T-cell (primary cell): ENCODE data around the gene MACO1. TPM values are rescaled to one million over a fixed set of nuclear protein-coding genes. Genes with fewer than 3 reads are reported as not detected.
A peak's percentile ranks its signal among the peaks of the same experiment; 100 is the strongest.
"Not testable (repeated sequence)": the region's sequence is repeated elsewhere in the genome, so short reads cannot be mapped to it uniquely, and the experiment has no call there.

Source experiments
- ATAC-seq, 4 experiments: fragments of 200-7000 bp in 3 of 4; fragments of 150-1000 bp in 1 of 4; cut with Tn5 transposase; replicated peaks in 1 of 4; 1 replicate in 3 of 4; 2 replicates in 1 of 4; pipeline ENCODE4 v1.10.0; 2021; ENCODE audit warnings: moderate library complexity in 3 of 4, mild to moderate bottlenecking in 2 of 4, moderate number of reproducible peaks in 1 of 4
- CTCF ChIA-PET, 2 donors: fragments of 300-600 bp; sonication (Branson Sonifier 250); formaldehyde crosslinking; loops; one replicate each; lab custom pipeline; 2022; ENCODE audit warnings: antibody characterized with exemption in 2 of 2; lab: Charles Lee
- POLR2A ChIA-PET, 2 donors: fragments of 300-600 bp; sonication (Branson Sonifier 250); formaldehyde crosslinking; loops; one replicate each; lab custom pipeline; 2022; ENCODE audit warnings: antibody characterized with exemption in 2 of 2; lab: Charles Lee
- DNase-seq, 35 experiments: peaks; one replicate each; pipeline versions ENCODE4 v3.0.0 to v3.0.0-alpha.2; 2013 to 2023
- H3K27ac ChIP-seq: one replicate; pipeline ENCODE4 v1.5.1; 2013; ENCODE audit warnings: low read length
- H3K27me3 ChIP-seq, 2 experiments: replicated peaks in 1 of 2; 1 replicate in 1 of 2; 2 replicates in 1 of 2; pipeline versions ENCODE4 v1.6.1 to v1.7.0; 2013; ENCODE audit warnings: low read length in 1 of 2, mixed read lengths in 1 of 2; ENCODE audit not compliant: control insufficient read depth in 2 of 2, insufficient read depth in 2 of 2; ENCODE audit errors: extremely low read depth in 1 of 2
- H3K36me3 ChIP-seq, 2 donors: 1 replicate in 1 of 2; 2 replicates in 1 of 2; pipeline versions ENCODE4 v1.6.1 to v1.7.0; 2013; ENCODE audit warnings: low read length in 1 of 2; ENCODE audit not compliant: control insufficient read depth in 2 of 2, insufficient read depth in 1 of 2; ENCODE audit errors: extremely low read depth in 1 of 2
- H3K4me1 ChIP-seq, 2 experiments: 1 replicate in 1 of 2; 2 replicates in 1 of 2; pipeline versions ENCODE4 v1.6.1 to v1.7.0; 2013; ENCODE audit warnings: low read length in 2 of 2, mixed read lengths in 1 of 2; ENCODE audit not compliant: insufficient read depth in 2 of 2, control insufficient read depth in 1 of 2; ENCODE audit errors: extremely low read depth in 1 of 2
- H3K4me3 ChIP-seq, 2 donors: 1 replicate in 1 of 2; 2 replicates in 1 of 2; pipeline versions ENCODE4 v1.5.1 to v1.7.0; 2013; ENCODE audit warnings: mild to moderate bottlenecking in 2 of 2, low read length in 1 of 2, moderate library complexity in 1 of 2; ENCODE audit not compliant: control insufficient read depth in 1 of 2; ENCODE audit errors: extremely low read depth in 1 of 2
- H3K9me3 ChIP-seq: 2 replicates; pipeline ENCODE4 v1.7.0; 2013
- H3K27ac Mint-ChIP-seq, 2 donors: one replicate each; pipeline ENCODE4 v1.8.0; 2020 to 2021; ENCODE audit warnings: mild to moderate bottlenecking in 2 of 2, mixed read lengths in 2 of 2
- H3K27me3 Mint-ChIP-seq, 2 donors: one replicate each; pipeline ENCODE4 v1.8.0; 2021 to 2022; ENCODE audit warnings: mixed read lengths in 2 of 2
- H3K36me3 Mint-ChIP-seq: one replicate; pipeline ENCODE4 v1.8.0; 2021; ENCODE audit warnings: mixed read lengths
- H3K4me1 Mint-ChIP-seq, 3 donors: one replicate each; pipeline ENCODE4 v1.8.0; 2020 to 2022; ENCODE audit warnings: mixed read lengths in 3 of 3, mild to moderate bottlenecking in 1 of 3
- H3K4me3 Mint-ChIP-seq, 3 donors: one replicate each; pipeline ENCODE4 v1.8.0; 2020 to 2022; ENCODE audit warnings: mild to moderate bottlenecking in 3 of 3, mixed read lengths in 3 of 3, moderate library complexity in 3 of 3
- H3K9me3 Mint-ChIP-seq, 3 donors: one replicate each; pipeline ENCODE4 v1.8.0; 2020 to 2022; ENCODE audit warnings: mixed read lengths in 3 of 3
- WGBS: methylation state at CpG from one replicate; pipeline ENCODE4 v1.1.5; 2013; ENCODE audit warnings: missing lambda C conversion rate; ENCODE audit not compliant: insufficient coverage; 5-methylcytosine and 5-hydroxymethylcytosine counted together
- total RNA-seq, 35 experiments: library from RNA in 6 of 35; stranded (reverse) in 6 of 35; fragments of 120-200 nt in 1 of 35; gene quantifications; one replicate each; pipeline versions ENCODE4 v1.2.1 to v1.2.4 and lab custom pipeline; 2013 to 2026

Gene MACO1
- total RNA-seq, 5 donors from 2014 or later (not counting 1 experiment from before 2014, with no cell fraction given), result 19.7 to 23.2 (median 21.5) TPM

DNA sequence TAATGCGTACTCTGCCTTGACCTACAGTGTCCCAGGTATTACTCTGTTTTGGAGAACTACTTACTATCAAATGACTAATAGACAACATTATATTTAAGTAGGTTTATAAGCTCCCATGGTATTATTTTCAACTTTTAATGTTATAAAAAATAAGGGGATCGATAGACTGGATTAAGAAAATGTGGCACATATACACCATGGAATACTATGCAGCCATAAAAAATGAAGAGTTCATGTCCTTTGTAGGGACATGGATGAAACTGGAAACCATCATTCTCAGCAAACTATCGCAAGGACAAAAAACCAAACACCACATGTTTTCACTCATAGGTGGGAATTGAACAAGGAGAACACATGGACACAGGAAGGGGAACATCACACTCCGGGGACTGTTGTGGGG is 30.1 kb downstream of the MACO1 start:
- H3K27ac ChIP-seq, H3K27ac Mint-ChIP-seq, H3K4me3 Mint-ChIP-seq, DNase-seq, H3K4me3 ChIP-seq, H3K9me3 ChIP-seq, H3K9me3 Mint-ChIP-seq, H3K27me3 ChIP-seq, H3K27me3 Mint-ChIP-seq, ATAC-seq, H3K4me1 ChIP-seq: not testable (repeated sequence)
- H3K36me3 ChIP-seq, result peaks cover 11 to 51% of the 10 kb centered on the region in 2 donors
- POLR2A ChIA-PET, result interaction anchor here in 1 of 2 donors (0.6 kb wide), 1 partner anchor 84 kb away, joined by 3 read pairs; no protein-coding TSS in a partner anchor
- H3K36me3 Mint-ChIP-seq, result peaks cover 55% of the 10 kb centered on the region
- CTCF ChIA-PET, result interaction anchor here in 1 of 2 donors (0.5 kb wide), 1 partner anchor 538 kb away, joined by 5 read pairs; no protein-coding TSS in a partner anchor
- H3K4me1 Mint-ChIP-seq, result peaks cover 2 to 12% (median 12%) of the 10 kb centered on the region in 3 donors
- no CpG with 5 or more reads among the region's 4 CpGs for WGBS

DNA sequence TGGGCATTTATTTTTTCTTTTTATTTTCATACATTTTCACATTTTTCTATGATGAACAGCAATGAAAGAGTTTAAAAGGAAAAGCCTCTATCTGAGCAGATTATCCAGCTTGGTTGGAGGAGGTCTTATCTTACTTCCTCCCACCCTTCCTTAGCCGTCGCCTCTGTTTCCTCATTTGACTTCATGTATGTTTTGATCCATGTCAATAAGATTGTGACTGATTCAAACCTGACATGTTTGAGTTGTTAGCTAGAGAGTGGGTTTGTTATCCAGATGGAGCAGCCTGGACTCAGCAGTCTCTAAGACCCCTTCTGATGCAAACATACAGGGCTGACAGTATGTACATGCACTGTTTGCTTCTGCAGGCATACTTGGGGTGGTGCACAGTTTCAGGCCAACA is 31.2 kb downstream of the MACO1 start:
- Histone ChIP-seq H3K4me1 (peaks cover 0 to under 1% of the 10 kb centered on the region in 2 experiments), H3K27ac (no peak overlapping the region), H3K36me3 (peaks cover 7 to 43% of the 10 kb centered on the region in 2 donors), H3K4me3 (no peak overlapping the region), H3K9me3 (no peaks in the 10 kb centered on the region), H3K27me3 (no peaks in the 10 kb centered on the region)
- ATAC-seq (no peak), DNase-seq (no peak)
- CTCF ChIA-PET, result interaction anchor here (0.6 to 0.9 kb wide), 2 partner anchors 27 to 30 kb away, joined by 3 to 6 read pairs; no protein-coding TSS in a partner anchor
- no CpG with 5 or more reads among the region's 2 CpGs for WGBS
- POLR2A ChIA-PET, result interaction anchor here in 1 of 2 donors (0.6 kb wide), 1 partner anchor 579 kb away, joined by 3 read pairs; no protein-coding TSS in a partner anchor
- H3K4me3 Mint-ChIP-seq, result no peak overlapping the region
- peaks cover 10 to 21% (median 19%) of the 10 kb centered on the region in 3 donors for H3K4me1 Mint-ChIP-seq
- no peaks in the 10 kb centered on the region for H3K27me3 Mint-ChIP-seq
- peaks cover 0 to 4% (median 0%) of the 10 kb centered on the region in 3 donors for H3K9me3 Mint-ChIP-seq
- H3K36me3 Mint-ChIP-seq, result peaks cover 51% of the 10 kb centered on the region
- H3K27ac Mint-ChIP-seq, result no peak overlapping the region

DNA sequence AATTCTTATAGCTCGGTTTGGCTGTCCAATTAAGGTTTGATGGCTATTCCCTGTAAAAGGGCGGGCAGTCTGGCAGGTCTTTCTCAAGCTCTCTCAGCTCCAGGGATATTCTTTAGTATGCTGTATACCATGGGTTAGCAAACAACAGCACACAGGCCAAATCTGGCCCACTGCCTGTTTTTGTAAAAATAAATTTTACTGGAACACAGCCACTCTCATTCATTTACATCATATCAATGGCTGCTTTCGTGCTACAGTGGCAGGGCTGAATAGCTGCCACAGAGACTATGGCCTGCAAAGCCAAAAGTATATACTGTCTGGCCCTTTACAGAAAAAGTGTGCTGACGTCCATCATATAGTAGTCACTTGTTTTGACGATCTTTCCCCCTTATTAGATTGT is 32.0 kb downstream of the MACO1 start:
- POLR2A ChIA-PET, result interaction anchor here in 1 of 2 donors (0.6 kb wide), 1 partner anchor 579 kb away, joined by 3 read pairs; no protein-coding TSS in a partner anchor
- Histone ChIP-seq H3K27me3 (no peaks in the 10 kb centered on the region), H3K36me3 (peaks cover 7 to 36% of the 10 kb centered on the region in 2 donors), H3K4me3 (no peak overlapping the region), H3K27ac (no peak overlapping the region), H3K4me1 (peaks cover 0 to 4% of the 10 kb centered on the region in 2 experiments), H3K9me3 (no peaks in the 10 kb centered on the region)
- Mint-ChIP-seq H3K36me3 (peaks cover 45% of the 10 kb centered on the region), H3K4me3 (no peak overlapping the region), H3K27me3 (no peaks in the 10 kb centered on the region), H3K4me1 (peaks cover 18 to 30% (median 28%) of the 10 kb centered on the region in 3 donors), H3K27ac (peak overlapping the region in 1 of 2 donors; percentile 46), H3K9me3 (peaks cover 0 to 4% (median 0%) of the 10 kb centered on the region in 3 donors)
- DNase-seq (no peak), ATAC-seq (no peak)
- WGBS, result 100% methylated on average over 1 of the region's 5 CpGs
- CTCF ChIA-PET, result interaction anchor here in 1 of 2 donors (0.9 kb wide), 1 partner anchor 31 kb away, joined by 3 read pairs; no protein-coding TSS in a partner anchor

DNA sequence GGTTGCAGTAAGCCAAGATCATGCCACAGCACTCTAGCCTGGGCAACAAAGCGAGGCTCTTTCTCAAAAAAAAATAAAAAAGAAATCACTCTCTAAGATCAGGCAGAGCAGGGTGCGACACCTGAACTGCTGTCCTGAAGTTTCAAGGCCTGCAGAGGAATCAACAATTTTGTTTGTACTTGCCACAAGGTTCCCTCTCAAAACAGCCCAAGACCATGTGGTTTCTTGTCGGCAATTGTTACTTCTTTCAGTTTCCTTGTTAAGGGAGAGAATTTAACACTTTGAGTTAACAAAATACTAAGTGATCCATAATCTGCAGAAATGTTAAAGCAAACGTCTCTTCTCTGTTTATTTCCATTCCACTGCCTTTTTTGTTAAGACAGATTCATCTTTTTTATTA is 36.5 kb downstream of the MACO1 start:
- DNase-seq, result peak in 1 of 35 experiments; percentile 15
- CTCF ChIA-PET, result interaction anchor here in 1 of 2 donors (1.3 kb wide), 1 partner anchor 20 kb away, joined by 6 read pairs; no protein-coding TSS in a partner anchor

DNA sequence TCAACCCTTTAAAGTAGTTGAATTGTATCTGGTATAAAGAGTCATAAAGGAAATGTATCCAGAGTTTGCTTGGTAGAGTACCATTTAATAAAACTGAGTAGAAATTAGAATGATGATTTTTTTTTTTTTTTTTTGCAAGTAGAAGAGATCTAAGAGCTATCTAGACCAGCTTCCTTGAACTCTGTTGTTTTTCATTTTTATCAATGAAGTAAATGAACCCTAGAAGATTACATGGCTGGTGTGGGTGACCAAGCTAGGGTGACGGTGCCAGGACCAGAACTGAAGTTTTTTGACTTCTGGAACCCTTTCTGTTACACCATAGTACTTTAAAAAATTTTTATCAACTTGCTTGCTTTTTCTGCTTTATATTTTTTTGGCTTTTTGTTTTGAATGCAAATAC is 36.9 kb downstream of the MACO1 start:
- Mint-ChIP-seq H3K9me3 (no peaks in the 10 kb centered on the region), H3K27ac (peak overlapping the region; percentile 77 to 84), H3K36me3 (peaks cover 24% of the 10 kb centered on the region), H3K4me1 (peaks cover 45 to 48% (median 46%) of the 10 kb centered on the region in 3 donors), H3K4me3 (peak overlapping the region in 1 of 3 donors; percentile 25), H3K27me3 (no peaks in the 10 kb centered on the region)
- peaks cover 0 to 6% of the 10 kb centered on the region in 2 experiments for H3K4me1 ChIP-seq
- ChIA-PET POLR2A (interaction anchor here (0.6 to 0.7 kb wide), 5 partner anchors 12 to 1085 kb away, joined by 3 to 6 read pairs (median 4); no protein-coding TSS in a partner anchor), CTCF (interaction anchor here (0.6 to 1.3 kb wide), 2 partner anchors 20 to 1312 kb away, joined by 3 to 6 read pairs; no protein-coding TSS in a partner anchor)
- no CpG with 5 or more reads among the region's 1 CpG for WGBS
- ATAC-seq (peak in 2 of 4 experiments; percentile 27 to 45), DNase-seq (no peak)
- H3K36me3 ChIP-seq, result peaks cover under 1 to 9% of the 10 kb centered on the region in 2 donors
- no peaks in the 10 kb centered on the region for H3K9me3 ChIP-seq
- H3K4me3 ChIP-seq, result no peak overlapping the region
- no peak overlapping the region for H3K27ac ChIP-seq
- H3K27me3 ChIP-seq, result no peaks in the 10 kb centered on the region

More for the DNA sequence above, 36.5 kb downstream of the MACO1 start:
- H3K27me3 Mint-ChIP-seq, result no peaks in the 10 kb centered on the region
- 60% methylated on average over 1 of the region's 4 CpGs for WGBS
- H3K36me3 Mint-ChIP-seq, result peaks cover 27% of the 10 kb centered on the region
- no peaks in the 10 kb centered on the region for H3K27me3 ChIP-seq
- H3K4me3 ChIP-seq, result no peak overlapping the region
- H3K36me3 ChIP-seq, result peaks cover 5 to 9% of the 10 kb centered on the region in 2 donors
- H3K4me1 ChIP-seq, result peaks cover 0 to 6% of the 10 kb centered on the region in 2 experiments
- peak in 3 of 4 experiments; percentile 51 to 66 (median 53) for ATAC-seq
- H3K27ac ChIP-seq, result no peak overlapping the region
- H3K9me3 ChIP-seq, result no peaks in the 10 kb centered on the region
- H3K4me3 Mint-ChIP-seq, result peak overlapping the region in 1 of 3 donors; percentile 25
- H3K4me1 Mint-ChIP-seq, result peaks cover 41 to 47% (median 44%) of the 10 kb centered on the region in 3 donors
- no peaks in the 10 kb centered on the region for H3K9me3 Mint-ChIP-seq
- POLR2A ChIA-PET, result no interaction called here
- peak overlapping the region; percentile 77 to 84 for H3K27ac Mint-ChIP-seq

DNA sequence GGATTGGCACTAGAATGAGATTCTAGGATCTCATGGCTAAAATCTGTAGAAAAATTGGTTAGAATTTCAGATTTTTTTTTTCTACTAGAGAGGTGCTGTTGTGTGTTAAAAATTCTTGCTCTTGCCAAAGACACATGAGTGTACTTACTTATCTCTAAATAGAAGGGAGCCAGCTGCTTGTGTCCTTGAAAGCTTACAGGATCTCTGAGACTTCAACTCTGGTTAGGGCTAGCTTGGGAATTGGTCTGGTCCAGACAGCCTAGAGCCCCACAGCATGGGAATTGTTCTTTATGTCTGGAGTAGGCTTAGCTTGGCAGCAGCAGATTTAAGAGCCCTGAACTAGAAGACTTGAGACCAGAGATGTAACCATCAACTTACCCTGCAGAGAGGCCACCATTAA is 37.3 kb downstream of the MACO1 start:
- H3K4me1 ChIP-seq, result peaks cover under 1 to 6% of the 10 kb centered on the region in 2 experiments
- H3K27ac ChIP-seq, result no peak overlapping the region
- DNase-seq (no peak), ATAC-seq (no peak)
- no peak overlapping the region for H3K4me3 ChIP-seq
- no peaks in the 10 kb centered on the region for H3K9me3 ChIP-seq
- Mint-ChIP-seq H3K9me3 (no peaks in the 10 kb centered on the region), H3K4me3 (peak overlapping the region in 1 of 3 donors; percentile 25), H3K4me1 (peaks cover 50 to 52% (median 50%) of the 10 kb centered on the region in 3 donors), H3K27ac (peak overlapping the region; percentile 77 to 84), H3K36me3 (peaks cover 24% of the 10 kb centered on the region), H3K27me3 (no peaks in the 10 kb centered on the region)
- peaks cover 0 to 9% of the 10 kb centered on the region in 2 donors for H3K36me3 ChIP-seq
- H3K27me3 ChIP-seq, result no peaks in the 10 kb centered on the region
- CTCF ChIA-PET, result interaction anchor here (0.6 to 1.3 kb wide), 2 partner anchors 20 to 1312 kb away, joined by 3 to 6 read pairs; no protein-coding TSS in a partner anchor
- POLR2A ChIA-PET, result interaction anchor here (0.6 to 0.7 kb wide), 5 partner anchors 11 to 1086 kb away, joined by 3 to 6 read pairs (median 4); no protein-coding TSS in a partner anchor
